PC-9 (cell line): Measurements from ENCODE around the gene SP3. TPM values are rescaled to one million over a fixed set of nuclear protein-coding genes. Genes with fewer than 3 reads are reported as not detected.
A peak's percentile ranks its signal among the peaks of the same experiment; 100 is the strongest.

ENCODE experiments used
- BruUV-seq: library from RNA; stranded (reverse); fragments of 400-500 nt; replicated peaks from 2 replicates; lab custom pipeline; 2021; lab: Mats Ljungman, UMichigan
- CTCF ChIA-PET: fragments of 300-600 bp; sonication (Branson Sonifier 250); formaldehyde crosslinking; loops from one replicate; lab custom pipeline; 2022; ENCODE audit warnings: antibody characterized with exemption; lab: Charles Lee
- POLR2A ChIA-PET: fragments of 300-600 bp; sonication (Branson Sonifier 250); formaldehyde crosslinking; loops from one replicate; lab custom pipeline; 2022; ENCODE audit warnings: antibody characterized with exemption; ENCODE audit not compliant: unreplicated experiment; lab: Charles Lee
- DNase-seq, 2 experiments: peaks; one replicate each; pipeline versions ENCODE4 v3.0.0 to v3.0.0-alpha.2; 2015 to 2022; ENCODE audit warnings: mixed read lengths in 1 of 2
- H2AFZ ChIP-seq: fragments of 200-600 bp; sonication (generic); 2 replicates; pipeline ENCODE4 v1.8.1; 2017; ENCODE audit warnings: antibody characterized with exemption
- H3F3A ChIP-seq: fragments of 200-600 bp; sonication (generic); 2 replicates; pipeline ENCODE4 v1.8.1; 2017; ENCODE audit warnings: antibody characterized with exemption, mild to moderate bottlenecking, low read depth; ENCODE audit not compliant: insufficient read depth
- H3K27ac ChIP-seq: fragments of 200-600 bp; sonication (generic); 2 replicates; pipeline ENCODE4 v1.6.1; 2016; ENCODE audit warnings: mixed run types
- H3K27me3 ChIP-seq: fragments of 200-600 bp; sonication (generic); 2 replicates; pipeline ENCODE4 v1.6.1; 2016; ENCODE audit warnings: low read depth, mixed run types; ENCODE audit not compliant: insufficient read depth
- H3K36me3 ChIP-seq: fragments of 200-600 bp; sonication (generic); 2 replicates; pipeline ENCODE4 v1.6.1; 2016; ENCODE audit warnings: low read depth, mixed run types
- H3K4me1 ChIP-seq: fragments of 200-600 bp; sonication (generic); replicated peaks from 2 replicates; pipeline ENCODE4 v1.6.1; 2016; ENCODE audit warnings: mixed run types; ENCODE audit not compliant: insufficient read depth
- H3K4me2 ChIP-seq: fragments of 200-600 bp; sonication (generic); 2 replicates; pipeline ENCODE4 v1.6.1; 2017; ENCODE audit warnings: mixed run types
- H3K4me3 ChIP-seq: fragments of 200-600 bp; sonication (generic); 2 replicates; pipeline ENCODE4 v1.6.1; 2016; ENCODE audit warnings: mixed run types
- H3K79me2 ChIP-seq: fragments of 200-600 bp; sonication (generic); 2 replicates; pipeline ENCODE4 v1.6.1; 2017; ENCODE audit warnings: low read depth, mixed run types
- H3K9me2 ChIP-seq: fragments of 200-600 bp; sonication (generic); 2 replicates; pipeline ENCODE4 v1.8.1; 2017; ENCODE audit warnings: mild to moderate bottlenecking; ENCODE audit not compliant: insufficient read depth
- H3K9me3 ChIP-seq: fragments of 200-600 bp; sonication (generic); 2 replicates; pipeline ENCODE4 v1.8.1; 2016; ENCODE audit warnings: low read depth; ENCODE audit not compliant: insufficient read depth
- H4K20me1 ChIP-seq: fragments of 200-600 bp; sonication (generic); 2 replicates; pipeline ENCODE4 v1.8.1; 2017; ENCODE audit not compliant: insufficient read depth
- CTCF ChIP-seq: fragments of 200-600 bp; sonication (generic); conservative IDR thresholded peaks from 2 replicates; pipeline ENCODE4 v1.6.1; 2017; ENCODE audit warnings: mixed run types, antibody characterized with exemption, mild to moderate bottlenecking, moderate library complexity
- EZH2 ChIP-seq: fragments of 200-600 bp; sonication (generic); IDR thresholded peaks from 2 replicates; pipeline ENCODE4 v1.8.0; 2017; ENCODE audit warnings: antibody characterized with exemption, low read depth
- intact Hi-C: fragments of 100-400 bp; cut with micrococcal nuclease; formaldehyde crosslinking; loops from one replicate; pipeline ENCODE4 v1.10.0; 2022; ENCODE audit not compliant: unreplicated experiment
- total RNA-seq: library from RNA; stranded (reverse); gene quantifications from 2 replicates; pipeline ENCODE4 v1.2.3, GENCODE V29; 2021

SP3 gene
- total RNA-seq, 1 experiment from 2014 or later, result 127 TPM

- TF ChIP-seq EZH2, result no peak
- TF ChIP-seq CTCF, result no peak
- Histone ChIP-seq H3K4me2 (no peak overlapping the region), H3K79me2 (no peaks in the 10 kb centered on the region), H4K20me1 (no peaks in the 10 kb centered on the region), H3K36me3 (no peaks in the 10 kb centered on the region), H3K9me3 (no peaks in the 10 kb centered on the region), H3K4me1 (peaks cover 18% of the 10 kb centered on the region), H3K4me3 (no peak overlapping the region), H2AFZ (no peak overlapping the region), H3F3A (no peaks in the 10 kb centered on the region), H3K27ac (no peak overlapping the region), H3K27me3 (0 out of 2 replicates have a peak, but pooled peaks cover under 1% of the 10 kb centered on the region), H3K9me2 (no peaks in the 10 kb centered on the region)
- CTCF ChIA-PET, result interaction anchor here (0.6 kb wide), 1 partner anchor 879 kb away, joined by 3 read pairs; no protein-coding TSS in a partner anchor
- POLR2A ChIA-PET, result interaction anchor here (0.7 kb wide), 1 partner anchor 90 kb away, joined by 5 read pairs; no protein-coding TSS in a partner anchor
- DNase-seq, result no peak
- BruUV-seq, result no TSS peak
- intact Hi-C loops, result no loop called here
Observed at GRCh38 chr2:173874003-173874893, 90.9 kb downstream of the SP3 start.

DNA sequence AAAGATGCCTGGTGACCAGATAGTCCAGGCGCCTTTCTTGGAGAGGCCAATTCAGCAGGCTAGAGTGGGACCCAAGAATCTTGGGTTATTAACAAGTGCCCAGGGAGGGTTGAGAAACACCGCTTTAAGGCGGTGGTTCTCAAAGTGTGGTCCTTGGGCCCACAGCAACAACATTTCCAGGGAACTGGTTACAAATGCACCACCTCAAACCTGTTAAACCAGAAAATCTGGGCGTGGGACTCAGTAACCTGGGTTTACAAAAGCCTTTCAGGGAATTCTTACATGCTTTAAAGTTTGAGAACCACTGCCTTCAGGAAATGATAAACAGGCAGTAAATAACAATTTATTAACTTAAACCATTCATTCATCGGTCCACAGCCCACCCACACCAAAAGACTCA, 92.5 kb downstream of the SP3 start:
- BruUV-seq, result no TSS peak
- no peaks in the 10 kb centered on the region for H3F3A ChIP-seq
- intact Hi-C loops, result no loop called here
- no peak overlapping the region for H2AFZ ChIP-seq
- CTCF ChIA-PET, result no interaction called here
- DNase-seq, result peak; percentile 64 to 93
- H4K20me1 ChIP-seq, result no peaks in the 10 kb centered on the region
- H3K4me1 ChIP-seq, result peaks cover 18% of the 10 kb centered on the region
- peak overlapping the region; percentile 50 for H3K4me2 ChIP-seq
- H3K9me3 ChIP-seq, result no peaks in the 10 kb centered on the region
- H3K27me3 ChIP-seq, result no peaks in the 10 kb centered on the region
- TF ChIP-seq EZH2, result no peak
- no peak for TF ChIP-seq CTCF
- no peak overlapping the region for H3K4me3 ChIP-seq
- no peaks in the 10 kb centered on the region for H3K9me2 ChIP-seq
- no peaks in the 10 kb centered on the region for H3K36me3 ChIP-seq
- POLR2A ChIA-PET, result no interaction called here
- H3K79me2 ChIP-seq, result no peaks in the 10 kb centered on the region
- peak overlapping the region; percentile 4; the same call in 1 of the 2 replicates for H3K27ac ChIP-seq

DNA sequence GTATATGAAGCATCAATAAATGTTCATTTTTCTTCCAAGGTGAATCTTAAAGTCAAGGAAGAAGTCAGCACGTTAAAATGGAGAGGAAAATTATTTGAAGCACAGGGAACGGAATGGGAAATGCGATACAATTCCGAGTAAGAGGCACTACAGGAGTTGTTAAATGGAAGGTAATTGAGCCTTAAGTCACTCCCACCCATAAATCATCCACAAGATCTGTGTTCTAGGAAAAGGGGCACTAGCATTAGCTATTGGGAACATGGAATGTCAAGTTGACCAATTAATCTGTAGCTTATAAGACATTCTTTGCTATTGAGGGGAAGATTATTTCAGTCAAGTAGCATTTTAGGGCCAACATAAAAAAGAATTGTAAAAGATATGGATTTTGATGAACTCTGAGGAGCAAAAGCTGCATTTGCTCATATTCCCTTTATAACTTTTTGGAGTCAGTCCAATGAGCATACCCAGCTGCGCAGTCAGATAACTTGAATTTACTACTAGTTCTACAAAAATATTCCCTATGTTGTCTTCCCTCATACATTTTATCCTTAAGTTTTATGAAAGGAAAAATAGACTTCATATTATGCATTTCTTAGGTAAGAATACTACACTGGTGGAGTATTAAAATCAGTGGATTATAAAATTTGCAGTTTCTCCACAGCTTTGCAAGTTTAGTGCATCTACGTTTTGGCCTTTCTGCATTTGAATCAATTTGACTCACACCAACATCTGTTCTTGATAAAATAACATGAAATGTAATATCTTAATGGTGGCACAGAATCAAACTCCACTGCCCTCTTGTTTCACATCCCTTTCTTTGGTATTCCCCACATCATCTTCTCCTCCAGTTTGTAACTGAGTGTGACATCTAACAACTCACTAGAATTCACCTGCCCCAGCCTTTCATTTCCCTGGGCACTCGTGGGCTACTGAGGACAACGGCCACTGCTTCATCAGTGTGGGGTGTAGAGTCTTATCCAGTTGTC, 95.6 kb downstream of the SP3 start:
- Histone ChIP-seq H2AFZ (no peak overlapping the region), H3K79me2 (no peaks in the 10 kb centered on the region), H3K27ac (no peak overlapping the region), H4K20me1 (no peaks in the 10 kb centered on the region), H3K4me2 (no peak overlapping the region), H3K4me3 (no peak overlapping the region), H3K36me3 (no peaks in the 10 kb centered on the region), H3K27me3 (peaks cover 4% of the 10 kb centered on the region; the same call in 1 of the 2 replicates), H3K9me2 (no peaks in the 10 kb centered on the region), H3K4me1 (peaks cover 18% of the 10 kb centered on the region), H3K9me3 (no peaks in the 10 kb centered on the region), H3F3A (no peaks in the 10 kb centered on the region)
- CTCF ChIA-PET, result no interaction called here
- TF ChIP-seq CTCF (no peak), EZH2 (no peak)
- POLR2A ChIA-PET, result no interaction called here
- DNase-seq, result no peak
- intact Hi-C loops, result no loop called here
- BruUV-seq, result no TSS peak
